Bronchial epithelial cell (primary cell): ENCODE data around the gene GINM1. TPM values are rescaled to one million over a fixed set of nuclear protein-coding genes. Genes with fewer than 3 reads are reported as not detected.
A peak's percentile ranks its signal among the peaks of the same experiment; 100 is the strongest.

Experiments used
- DNase-seq: peaks from one replicate; pipeline ENCODE4 v3.0.0-alpha.2; 2010; ENCODE audit warnings: low read depth
- FAIRE-seq: peaks from 2 replicates; lab custom pipeline; 2011; peaks lifted over from hg19 to GRCh38; lab: Jason Lieb, UNC
- H3K27me3 ChIP-seq: 2 replicates; pipeline ENCODE4 v1.5.1; 2011; ENCODE audit warnings: low read length; ENCODE audit not compliant: control insufficient read depth, insufficient read depth
- H3K36me3 ChIP-seq: 2 replicates; pipeline ENCODE4 v1.5.1; 2011; ENCODE audit warnings: low read length; ENCODE audit not compliant: control insufficient read depth, insufficient read depth
- H3K4me3 ChIP-seq: 2 replicates; pipeline ENCODE4 v1.5.1; 2011; ENCODE audit warnings: mild to moderate bottlenecking, low read depth, low read length, control low read depth
- total RNA-seq: library from RNA; depleted of rRNA; stranded (reverse); fragments of >200 nt; gene quantifications from 2 replicates; pipeline ENCODE4 v1.2.1, GENCODE V29; 2014
- TF ChIP-seq, protein P1 (sequence below): IDR thresholded peaks from 2 replicates; pipeline ENCODE4 v1.5.1; 2011; ENCODE audit warnings: mild to moderate bottlenecking, moderate library complexity, low read length, control low read depth, inconsistent platforms; ENCODE audit not compliant: insufficient read depth, severe bottlenecking

GINM1 gene
- total RNA-seq, 1 donor from 2014 or later, result 30.8 TPM

DNA sequence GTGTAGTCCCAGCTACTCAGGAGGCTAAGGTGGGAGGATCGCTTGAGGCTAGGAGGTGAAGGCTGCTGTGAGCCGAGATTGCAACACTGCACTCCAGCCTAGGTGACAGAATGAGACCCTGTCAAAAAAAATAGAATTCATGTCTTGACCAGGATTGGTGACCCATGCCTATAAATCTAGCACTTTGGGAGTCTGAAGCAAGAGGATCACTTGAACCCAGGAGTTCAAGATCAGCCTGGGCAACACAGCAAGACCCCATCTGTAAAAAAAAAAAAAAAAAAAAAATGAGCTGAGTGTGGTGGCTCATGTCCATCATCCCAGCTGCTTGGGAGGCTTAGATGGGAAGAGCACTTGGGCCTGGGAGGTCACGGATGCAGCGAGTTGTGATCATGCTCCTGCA is 34.3 kb downstream of the GINM1 start:
- H3K4me3 ChIP-seq, result no peak overlapping the region
- TF ChIP-seq, protein P1, sequence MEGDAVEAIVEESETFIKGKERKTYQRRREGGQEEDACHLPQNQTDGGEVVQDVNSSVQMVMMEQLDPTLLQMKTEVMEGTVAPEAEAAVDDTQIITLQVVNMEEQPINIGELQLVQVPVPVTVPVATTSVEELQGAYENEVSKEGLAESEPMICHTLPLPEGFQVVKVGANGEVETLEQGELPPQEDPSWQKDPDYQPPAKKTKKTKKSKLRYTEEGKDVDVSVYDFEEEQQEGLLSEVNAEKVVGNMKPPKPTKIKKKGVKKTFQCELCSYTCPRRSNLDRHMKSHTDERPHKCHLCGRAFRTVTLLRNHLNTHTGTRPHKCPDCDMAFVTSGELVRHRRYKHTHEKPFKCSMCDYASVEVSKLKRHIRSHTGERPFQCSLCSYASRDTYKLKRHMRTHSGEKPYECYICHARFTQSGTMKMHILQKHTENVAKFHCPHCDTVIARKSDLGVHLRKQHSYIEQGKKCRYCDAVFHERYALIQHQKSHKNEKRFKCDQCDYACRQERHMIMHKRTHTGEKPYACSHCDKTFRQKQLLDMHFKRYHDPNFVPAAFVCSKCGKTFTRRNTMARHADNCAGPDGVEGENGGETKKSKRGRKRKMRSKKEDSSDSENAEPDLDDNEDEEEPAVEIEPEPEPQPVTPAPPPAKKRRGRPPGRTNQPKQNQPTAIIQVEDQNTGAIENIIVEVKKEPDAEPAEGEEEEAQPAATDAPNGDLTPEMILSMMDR, result no peak
- no peaks in the 10 kb centered on the region for H3K36me3 ChIP-seq
- H3K27me3 ChIP-seq, result no peaks in the 10 kb centered on the region
- DNase-seq (no peak), FAIRE-seq (no peak)

DNA sequence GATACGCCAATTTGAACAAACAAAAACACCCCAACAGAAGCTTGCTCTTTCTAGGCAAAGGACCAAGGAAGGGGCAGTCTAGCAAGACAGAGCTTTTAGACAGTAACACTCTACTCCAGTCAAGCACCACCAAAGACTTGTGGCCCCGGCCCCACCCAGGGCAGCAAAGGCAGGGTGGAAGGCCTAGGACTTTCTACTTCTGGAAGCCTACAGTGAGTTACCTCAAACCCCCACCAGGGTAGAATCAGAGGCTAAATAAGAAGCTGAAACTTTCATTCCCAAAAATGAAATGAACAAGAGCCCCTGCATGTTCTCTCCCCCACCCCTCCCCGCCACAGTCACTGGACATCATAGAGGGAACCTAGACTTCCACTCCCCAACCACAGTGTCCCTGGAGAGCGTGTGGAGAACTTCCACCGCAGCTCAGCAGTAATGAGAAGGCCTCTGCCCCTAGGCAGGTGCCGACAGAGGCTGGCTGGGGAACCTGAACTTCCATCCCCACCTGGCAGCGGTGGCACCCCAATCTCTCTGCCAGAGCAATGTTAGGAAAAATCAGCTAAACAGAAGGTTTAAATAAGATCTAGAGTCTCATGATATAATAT is 42.3 kb downstream of the GINM1 start:
- H3K27me3 ChIP-seq, result no peaks in the 10 kb centered on the region
- TF ChIP-seq, protein P1, result no peak
- no peak for FAIRE-seq
- peaks cover 2% of the 10 kb centered on the region for H3K36me3 ChIP-seq
- no peak for DNase-seq
- H3K4me3 ChIP-seq, result no peak overlapping the region

DNA sequence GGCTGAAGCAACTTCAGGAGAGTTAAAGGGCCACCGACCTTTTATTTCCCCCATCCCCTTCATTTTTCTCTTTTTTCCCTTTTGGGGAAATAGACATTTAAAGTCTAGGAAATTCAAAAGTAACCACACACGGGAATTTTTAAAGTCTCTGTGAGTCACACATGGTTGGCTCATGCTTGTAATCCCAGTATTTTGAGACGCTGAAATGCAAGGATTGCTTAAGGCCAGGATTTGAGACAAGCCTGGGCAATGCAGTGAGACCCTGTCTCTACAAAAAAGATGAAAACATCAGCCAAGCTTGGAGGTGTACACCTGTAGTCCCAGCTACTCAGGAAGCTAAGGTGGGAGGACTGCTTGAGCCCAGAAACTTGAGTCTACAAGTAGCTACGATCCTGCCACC is 48.2 kb downstream of the GINM1 start:
- Histone ChIP-seq H3K27me3 (no peaks in the 10 kb centered on the region), H3K4me3 (no peak overlapping the region), H3K36me3 (no peaks in the 10 kb centered on the region)
- peak; percentile 82 for DNase-seq
- TF ChIP-seq, protein P1, result no peak
- no peak for FAIRE-seq

DNA sequence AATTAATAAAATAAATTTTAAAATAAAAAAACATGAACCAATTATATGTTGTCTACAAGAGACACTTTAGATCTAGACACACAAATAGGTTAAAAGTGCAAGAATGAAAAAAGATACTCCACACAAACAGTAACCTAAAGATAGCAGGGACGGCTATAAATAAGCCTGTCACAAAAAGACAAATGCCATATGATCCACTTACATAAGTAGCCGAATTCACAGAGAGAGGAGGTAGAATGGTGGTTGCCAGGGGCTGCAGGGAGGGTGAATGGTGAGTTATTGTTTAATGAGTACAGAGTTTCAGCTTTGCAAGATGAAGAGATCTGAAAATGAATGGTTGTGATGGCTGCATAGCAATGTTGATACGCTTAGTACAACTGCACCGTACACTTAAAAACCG is 49.6 kb downstream of the GINM1 start:
- no peak overlapping the region for H3K4me3 ChIP-seq
- DNase-seq (no peak), FAIRE-seq (no peak)
- TF ChIP-seq, protein P1, result no peak
- no peaks in the 10 kb centered on the region for H3K36me3 ChIP-seq
- no peaks in the 10 kb centered on the region for H3K27me3 ChIP-seq

DNA sequence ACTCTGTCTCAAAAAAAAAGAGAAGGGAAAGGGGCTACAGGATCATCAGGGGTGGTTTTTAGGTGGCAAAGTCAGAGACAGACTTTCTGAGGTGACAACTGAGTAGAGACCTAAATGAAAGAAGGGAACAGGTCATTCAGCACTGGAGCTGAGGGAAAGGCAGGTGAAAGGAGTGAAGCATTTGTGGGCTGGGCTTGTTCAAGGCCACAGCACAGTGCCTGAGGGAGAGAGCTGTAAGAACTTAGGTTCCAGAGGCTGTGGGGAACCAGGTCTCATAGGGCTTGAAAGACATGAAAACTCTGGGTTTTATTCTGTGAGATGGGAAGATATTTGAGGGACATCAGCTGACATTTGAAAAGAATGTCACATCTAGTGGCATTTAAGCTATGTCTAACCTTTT is 61.5 kb downstream of the GINM1 start:
- Histone ChIP-seq H3K27me3 (no peaks in the 10 kb centered on the region), H3K36me3 (peaks cover 1% of the 10 kb centered on the region), H3K4me3 (no peak overlapping the region)
- FAIRE-seq (no peak), DNase-seq (no peak)
- TF ChIP-seq, protein P1, result no peak
